PC-3 (cell line): ENCODE data around the gene NLRP9. TPM values are rescaled to one million over a fixed set of nuclear protein-coding genes. Genes with fewer than 3 reads are reported as not detected.

Experiments
- ATAC-seq: fragments of 200-7000 bp; cut with Tn5 transposase; 2 replicates; pipeline ENCODE4 v1.9.1; 2020; ENCODE audit warnings: mild to moderate bottlenecking, moderate library complexity
- BruUV-seq: library from RNA; stranded (reverse); fragments of 400-500 nt; replicated peaks from 2 replicates; lab custom pipeline; 2021; lab: Mats Ljungman, UMichigan
- CTCF ChIA-PET: fragments of 300-600 bp; sonication (Branson Sonifier 250); formaldehyde crosslinking; loops from one replicate; lab custom pipeline; 2022; ENCODE audit warnings: antibody characterized with exemption; lab: Charles Lee
- POLR2A ChIA-PET: fragments of 300-600 bp; sonication (Branson Sonifier 250); formaldehyde crosslinking; loops from one replicate; lab custom pipeline; 2022; ENCODE audit warnings: antibody characterized with exemption; ENCODE audit not compliant: unreplicated experiment; lab: Charles Lee
- DNase-seq: peaks from one replicate; pipeline ENCODE4 v3.0.0-alpha.2; 2015
- H2AFZ ChIP-seq: fragments of 300-600 bp; sonication (generic); 2 replicates; pipeline ENCODE4 v1.6.0; 2016; ENCODE audit warnings: antibody characterized with exemption, low read length
- H3F3A ChIP-seq: fragments of 300-600 bp; sonication (generic); one replicate; pipeline ENCODE4 v1.6.0; 2017; ENCODE audit warnings: antibody characterized with exemption, low read length, control low read depth, mild to moderate bottlenecking; ENCODE audit not compliant: unreplicated experiment
- H3K27ac ChIP-seq: fragments of 300-600 bp; sonication (generic); 2 replicates; pipeline ENCODE4 v1.5.1; 2016; ENCODE audit warnings: mild to moderate bottlenecking, low read length
- H3K27me3 ChIP-seq: fragments of 300-600 bp; sonication (generic); 2 replicates; pipeline ENCODE4 v1.6.1; 2016; ENCODE audit warnings: low read length, mixed read lengths
- H3K36me3 ChIP-seq: fragments of 300-600 bp; sonication (generic); 2 replicates; pipeline ENCODE4 v1.6.1; 2016; ENCODE audit warnings: low read depth, mixed run types, low read length, mixed read lengths
- H3K4me1 ChIP-seq: fragments of 300-600 bp; sonication (generic); 2 replicates; pipeline ENCODE4 v1.5.1; 2016; ENCODE audit warnings: low read length; ENCODE audit not compliant: insufficient read depth
- H3K4me2 ChIP-seq: fragments of 300-600 bp; sonication (generic); 2 replicates; pipeline ENCODE4 v1.6.0; 2016; ENCODE audit warnings: low read length
- H3K4me3 ChIP-seq: fragments of 300-600 bp; sonication (generic); 2 replicates; pipeline ENCODE4 v1.5.1; 2016; ENCODE audit warnings: mild to moderate bottlenecking, low read length, mixed read lengths
- H3K79me2 ChIP-seq: fragments of 300-600 bp; sonication (generic); 2 replicates; pipeline ENCODE4 v1.6.1; 2017; ENCODE audit warnings: low read length, mixed read lengths
- H3K9ac ChIP-seq: fragments of 300-600 bp; sonication (generic); 2 replicates; pipeline ENCODE4 v1.6.0; 2016; ENCODE audit warnings: mild to moderate bottlenecking, low read length
- H3K9me2 ChIP-seq: fragments of 300-600 bp; sonication (generic); replicated peaks from 2 replicates; pipeline ENCODE4 v1.6.1; 2016; ENCODE audit warnings: mixed run types, low read length, mixed read lengths
- H3K9me3 ChIP-seq: fragments of 300-600 bp; sonication (generic); 2 replicates; pipeline ENCODE4 v1.6.1; 2016; ENCODE audit warnings: low read length, mixed read lengths
- H4K20me1 ChIP-seq: fragments of 300-600 bp; sonication (generic); 2 replicates; pipeline ENCODE4 v1.6.1; 2016; ENCODE audit warnings: low read length, mixed read lengths
- CTCF ChIP-seq: fragments of 300-600 bp; sonication (generic); conservative IDR thresholded peaks from 2 replicates; pipeline ENCODE4 v1.5.1; 2017; ENCODE audit warnings: antibody characterized with exemption, low read depth, mild to moderate bottlenecking, low read length
- EZH2 ChIP-seq: fragments of 300-600 bp; sonication (generic); IDR thresholded peaks from one replicate; pipeline ENCODE4 v1.6.1; 2017; ENCODE audit warnings: antibody characterized with exemption, mild to moderate bottlenecking, low read length; ENCODE audit not compliant: unreplicated experiment
- EZH2phosphoT487 ChIP-seq: fragments of 300-600 bp; sonication (generic); IDR thresholded peaks from 2 replicates; pipeline ENCODE4 v1.6.1; 2018; ENCODE audit warnings: mild to moderate bottlenecking, antibody characterized with exemption, low read length, borderline replicate concordance
- intact Hi-C: fragments of 100-400 bp; cut with micrococcal nuclease; formaldehyde crosslinking; loops from 2 replicates; pipeline ENCODE4 v1.9.0; 2023
- total RNA-seq: library from RNA; depleted of rRNA; stranded (reverse); fragments of >200 nt; gene quantifications from 2 replicates; pipeline ENCODE4 v1.2.3, GENCODE V29; 2014

The NLRP9 gene
- total RNA-seq, 1 experiment from 2014 or later, result not detected

- CTCF ChIA-PET, result no interaction called here
- TF ChIP-seq EZH2phosphoT487 (no peak), EZH2 (no peak), CTCF (no peak)
- H4K20me1 ChIP-seq, result peaks cover 48% of the 10 kb centered on the region
- no peak overlapping the region for H3K9ac ChIP-seq
- peaks cover 89% of the 10 kb centered on the region for H3K79me2 ChIP-seq
- no peaks in the 10 kb centered on the region for H3K9me3 ChIP-seq
- peaks cover 29% of the 10 kb centered on the region for H3K4me1 ChIP-seq
- POLR2A ChIA-PET, result interaction anchor here (0.6 kb wide), 1 partner anchor 9 kb away, joined by 3 read pairs; no protein-coding TSS in a partner anchor
- peak overlapping the region; percentile 69 for H3K27ac ChIP-seq
- peaks cover 45% of the 10 kb centered on the region for H3K36me3 ChIP-seq
- no peak overlapping the region for H3K4me3 ChIP-seq
- peak overlapping the region; percentile 55 for H3K4me2 ChIP-seq
- no TSS peak for BruUV-seq
- H3K27me3 ChIP-seq, result no peaks in the 10 kb centered on the region
- H3F3A ChIP-seq, result no peaks in the 10 kb centered on the region
- no peaks in the 10 kb centered on the region for H3K9me2 ChIP-seq
- ATAC-seq (no peak), DNase-seq (no peak)
- no peak overlapping the region for H2AFZ ChIP-seq
- intact Hi-C loops, result no loop called here
These were observed 57.7 kb downstream of the NLRP9 start for GRCh38 chr19:55680339-55681130.

- no TSS peak for BruUV-seq
- DNase-seq, result peak; percentile 92
- H3K9ac ChIP-seq, result no peak overlapping the region
- ATAC-seq, result peak; percentile 65
- peaks cover 47% of the 10 kb centered on the region for H4K20me1 ChIP-seq
- peaks cover 41% of the 10 kb centered on the region for H3K36me3 ChIP-seq
- no peak for TF ChIP-seq CTCF
- no peak for TF ChIP-seq EZH2phosphoT487
- no peak for TF ChIP-seq EZH2
- peaks cover 30% of the 10 kb centered on the region for H3K4me1 ChIP-seq
- no peaks in the 10 kb centered on the region for H3F3A ChIP-seq
- H2AFZ ChIP-seq, result no peak overlapping the region
- intact Hi-C loops, result no loop called here
- H3K9me2 ChIP-seq, result no peaks in the 10 kb centered on the region
- H3K4me3 ChIP-seq, result no peak overlapping the region
- H3K9me3 ChIP-seq, result no peaks in the 10 kb centered on the region
- POLR2A ChIA-PET, result no interaction called here
- CTCF ChIA-PET, result no interaction called here
- no peaks in the 10 kb centered on the region for H3K27me3 ChIP-seq
- peaks cover 86% of the 10 kb centered on the region for H3K79me2 ChIP-seq
- peak overlapping the region; percentile 55 for H3K4me2 ChIP-seq
- peak overlapping the region; percentile 69 for H3K27ac ChIP-seq
These were observed 58.6 kb downstream of the NLRP9 start for GRCh38 chr19:55679343-55680257.
